ENCODE data around the gene ZNF586.

GRCh38 chr19:57800696-57801095 lies 31.2 kb downstream of the ZNF586 start:
- TF ChIP-seq, protein P1, sequence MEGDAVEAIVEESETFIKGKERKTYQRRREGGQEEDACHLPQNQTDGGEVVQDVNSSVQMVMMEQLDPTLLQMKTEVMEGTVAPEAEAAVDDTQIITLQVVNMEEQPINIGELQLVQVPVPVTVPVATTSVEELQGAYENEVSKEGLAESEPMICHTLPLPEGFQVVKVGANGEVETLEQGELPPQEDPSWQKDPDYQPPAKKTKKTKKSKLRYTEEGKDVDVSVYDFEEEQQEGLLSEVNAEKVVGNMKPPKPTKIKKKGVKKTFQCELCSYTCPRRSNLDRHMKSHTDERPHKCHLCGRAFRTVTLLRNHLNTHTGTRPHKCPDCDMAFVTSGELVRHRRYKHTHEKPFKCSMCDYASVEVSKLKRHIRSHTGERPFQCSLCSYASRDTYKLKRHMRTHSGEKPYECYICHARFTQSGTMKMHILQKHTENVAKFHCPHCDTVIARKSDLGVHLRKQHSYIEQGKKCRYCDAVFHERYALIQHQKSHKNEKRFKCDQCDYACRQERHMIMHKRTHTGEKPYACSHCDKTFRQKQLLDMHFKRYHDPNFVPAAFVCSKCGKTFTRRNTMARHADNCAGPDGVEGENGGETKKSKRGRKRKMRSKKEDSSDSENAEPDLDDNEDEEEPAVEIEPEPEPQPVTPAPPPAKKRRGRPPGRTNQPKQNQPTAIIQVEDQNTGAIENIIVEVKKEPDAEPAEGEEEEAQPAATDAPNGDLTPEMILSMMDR (conservative IDR thresholded peaks at IDR 0.05; ENCODE audit: low read depth, low read length): no peak
- TF ChIP-seq EZH2phosphoT487 (IDR thresholded peaks at IDR 0.05; ENCODE audit: borderline replicate concordance, low read length) (no peak), EZH2 (IDR thresholded peaks at IDR 0.05; ENCODE audit: low read length, unreplicated experiment) (no peak)
